GM18517 (cell line): ENCODE data around the gene BTG2.

Experiments used
- ATAC-seq: cut with Tn5 transposase; IDR thresholded peaks from one replicate; pipeline ENCODE4 v1.9.1; 2021; ENCODE audit warnings: mild to moderate bottlenecking, moderate library complexity; ENCODE audit not compliant: unreplicated experiment

Gene BTG2

GRCh38 chr1:203276408-203276807, 28.9 kb upstream of the BTG2 start:
- no peak for ATAC-seq

- ATAC-seq = no peak
Measured at GRCh38 chr1:203276916-203277545, 28.3 kb upstream of the BTG2 start.

GRCh38 chr1:203278082-203278884, 27.0 kb upstream of the BTG2 start:
- ATAC-seq = no peak

GRCh38 chr1:203278885-203279406, 26.4 kb upstream of the BTG2 start:
- no peak for ATAC-seq

- no peak for ATAC-seq
Measured at GRCh38 chr1:203280061-203280460, 25.3 kb upstream of the BTG2 start.

GRCh38 chr1:203281033-203281432, 24.3 kb upstream of the BTG2 start:
- no peak for ATAC-seq

- no peak for ATAC-seq
Measured at GRCh38 chr1:203281851-203282661, 23.3 kb upstream of the BTG2 start.

GRCh38 chr1:203282720-203283542, 22.4 kb upstream of the BTG2 start:
- ATAC-seq = no peak

- no peak for ATAC-seq
Measured at GRCh38 chr1:203283597-203283996, 21.7 kb upstream of the BTG2 start.

GRCh38 chr1:203284411-203285123, 20.8 kb upstream of the BTG2 start:
- no peak for ATAC-seq

- ATAC-seq = no peak
Measured at GRCh38 chr1:203286161-203286984, 18.9 kb upstream of the BTG2 start.

- ATAC-seq = peak; percentile 46
Measured at GRCh38 chr1:203287109-203287893, 18.0 kb upstream of the BTG2 start.

GRCh38 chr1:203287898-203288297, 17.4 kb upstream of the BTG2 start:
- ATAC-seq = no peak

GRCh38 chr1:203288400-203288799, 16.9 kb upstream of the BTG2 start:
- ATAC-seq = no peak

GRCh38 chr1:203289281-203289981, 15.9 kb upstream of the BTG2 start:
- ATAC-seq = peak; percentile 58

- no peak for ATAC-seq
Measured at GRCh38 chr1:203289982-203290260, 15.4 kb upstream of the BTG2 start.

- peak; percentile 27 for ATAC-seq
Measured at GRCh38 chr1:203290261-203291089, 14.8 kb upstream of the BTG2 start.
